HepG2 (cell line): Measurements from ENCODE around the gene CNBD2. TPM values are rescaled to one million over a fixed set of nuclear protein-coding genes. Genes with fewer than 3 reads are reported as not detected.
"Not testable (repeated sequence)": the region's sequence is repeated elsewhere in the genome, so short reads cannot be mapped to it uniquely, and the experiment has no call there.

Experiments
- ATAC-seq: fragments of 200-7000 bp; cut with Tn5 transposase; 3 replicates; pipeline ENCODE4 v1.9.1; 2020; ENCODE audit warnings: mild to moderate bottlenecking, moderate library complexity
- BruUV-seq: library from RNA; stranded (reverse); fragments of 400-500 nt; replicated peaks from 2 replicates; lab custom pipeline; 2021; lab: Mats Ljungman, UMichigan
- CTCF ChIA-PET: fragments of 300-600 bp; formaldehyde crosslinking; extraction: SDS; loops from one replicate; lab custom pipeline; 2021; ENCODE audit warnings: low total read pairs, inconsistent platforms, low intra/inter-chr PET ratio; lab: Yijun Ruan, JAX
- POLR2A ChIA-PET: fragments of 350-600 bp; sonication (Branson Sonifier 250); formaldehyde crosslinking; loops from one replicate; lab custom pipeline; 2020; ENCODE audit warnings: antibody characterized with exemption, inconsistent platforms; lab: Yijun Ruan, JAX
- DNase-seq: peaks from one replicate; pipeline ENCODE4 v3.0.0-alpha.2; 2015; ENCODE audit warnings: low spot score
- FAIRE-seq: peaks from 3 replicates; lab custom pipeline; 2011; peaks lifted over from hg19 to GRCh38; lab: Jason Lieb, UNC
- H2AFZ ChIP-seq: one replicate; pipeline ENCODE4 v1.6.1; 2011; ENCODE audit warnings: low read length, inconsistent platforms
- H3K27ac ChIP-seq: fragments of 300-600 bp; 3 replicates; pipeline ENCODE4 v1.8.0; 2011; ENCODE audit warnings: mixed run types, mild to moderate bottlenecking, mixed read lengths, low read length, inconsistent platforms; ENCODE audit not compliant: insufficient read depth; ENCODE audit errors: extremely low read length
- H3K27me3 ChIP-seq, 2 experiments: fragments of 200-600 bp in 1 of 2; 2 replicates in 1 of 2; 3 replicates in 1 of 2; pipeline versions ENCODE4 v1.6.0 to v1.8.0; 2011; ENCODE audit warnings: low read length in 2 of 2, mild to moderate bottlenecking in 2 of 2, moderate library complexity in 2 of 2, inconsistent platforms in 1 of 2; ENCODE audit not compliant: insufficient read depth in 2 of 2, control insufficient read depth in 1 of 2
- H3K36me3 ChIP-seq, 2 experiments: fragments of 200-600 bp in 1 of 2; replicated peaks in 1 of 2; 2 replicates in 1 of 2; 3 replicates in 1 of 2; pipeline versions ENCODE4 v1.5.1 to v1.8.0; 2011; ENCODE audit warnings: low read length in 2 of 2, inconsistent platforms in 1 of 2; ENCODE audit not compliant: insufficient read depth in 2 of 2, control insufficient read depth in 1 of 2
- H3K4me1 ChIP-seq: 2 replicates; pipeline ENCODE4 v1.5.1; 2012; ENCODE audit warnings: low read length, inconsistent platforms; ENCODE audit not compliant: insufficient read depth
- H3K4me2 ChIP-seq: 2 replicates; pipeline ENCODE4 v1.6.0; 2011; ENCODE audit warnings: low read depth, low read length, inconsistent platforms
- H3K4me3 ChIP-seq, 3 experiments: fragments of 200-600 bp in 1 of 3; sonication (generic), shearing (Covaris generic) in 1 of 3; replicated peaks in 1 of 3; 2 replicates each; pipeline ENCODE4 v1.5.1; 2011 to 2016; ENCODE audit warnings: low read length in 3 of 3, inconsistent platforms in 2 of 3, low read depth in 2 of 3, mild to moderate bottlenecking in 2 of 3, control low read depth in 1 of 3, mixed read lengths in 1 of 3; ENCODE audit not compliant: insufficient read depth in 1 of 3
- H3K79me2 ChIP-seq: one replicate; pipeline ENCODE4 v1.6.1; 2011; ENCODE audit warnings: low read length, inconsistent platforms; ENCODE audit not compliant: insufficient read depth
- H3K9ac ChIP-seq: 2 replicates; pipeline ENCODE4 v1.6.0; 2011; ENCODE audit warnings: mild to moderate bottlenecking, low read depth, low read length, inconsistent platforms; ENCODE audit not compliant: insufficient read depth
- H3K9me3 ChIP-seq: 2 replicates; pipeline ENCODE4 v1.5.1; 2012; ENCODE audit warnings: mild to moderate bottlenecking, low read length
- H4K20me1 ChIP-seq: 2 replicates; pipeline ENCODE4 v1.6.0; 2011; ENCODE audit warnings: inconsistent platforms, mild to moderate bottlenecking, low read length, moderate library complexity; ENCODE audit not compliant: insufficient read depth
- FOSL2 ChIP-seq: sonication (generic); formaldehyde crosslinking; IDR thresholded peaks from 2 replicates; pipeline ENCODE4 v1.4.0; 2020; ENCODE audit warnings: missing genetic modification reagents
- ZNF552 ChIP-seq: sonication (generic); formaldehyde crosslinking; IDR thresholded peaks from 2 replicates; pipeline ENCODE4 v1.9.0; 2022; ENCODE audit warnings: missing genetic modification reagents, mild to moderate bottlenecking, borderline replicate concordance
- ZNF570 ChIP-seq: sonication (generic); formaldehyde crosslinking; IDR thresholded peaks from 2 replicates; pipeline ENCODE4 v1.4.0; 2020; ENCODE audit warnings: mild to moderate bottlenecking, missing genetic modification reagents, borderline replicate concordance
- ZNF772 ChIP-seq: sonication (generic); formaldehyde crosslinking; IDR thresholded peaks from 2 replicates; pipeline ENCODE4 v1.5.0; 2020; ENCODE audit warnings: mild to moderate bottlenecking, missing genetic modification reagents
- ZNF776 ChIP-seq: sonication (generic); formaldehyde crosslinking; IDR thresholded peaks from 2 replicates; pipeline ENCODE4 v1.4.0; 2020; ENCODE audit warnings: mild to moderate bottlenecking, missing genetic modification reagents
- ZSCAN12 ChIP-seq: sonication (generic); formaldehyde crosslinking; IDR thresholded peaks from 2 replicates; pipeline ENCODE4 v1.9.0; 2021; ENCODE audit warnings: mild to moderate bottlenecking, missing genetic modification reagents
- WGBS: methylation state at CpG from one replicate; pipeline ENCODE4 v1.1.6; 2017; ENCODE audit warnings: low lambda C conversion rate; 5-methylcytosine and 5-hydroxymethylcytosine counted together
- in situ Hi-C: cut with HindIII; loops from 2 replicates; pipeline ENCODE4 v1.10.0; 2017; ENCODE audit warnings: low pct_unique_long_range_greater_than_20kb; ENCODE audit not compliant: extremely low pct_ligation_motif_present
- intact Hi-C: fragments of 100-400 bp; cut with micrococcal nuclease; formaldehyde crosslinking; loops from one replicate; pipeline ENCODE4 v1.10.0; 2022; ENCODE audit not compliant: unreplicated experiment
- polyA plus RNA-seq, 8 experiments: library from polyadenylated mRNA; depleted of rRNA in 3 of 8; stranded (reverse) in 7 of 8; unstranded in 1 of 8; fragments of >200 nt; fragmentation: Illumina TruSeq in 4 of 8; extraction: Trizol in 4 of 8; gene quantifications; 2 replicates each; pipeline versions ENCODE4 v1.2.1 to v1.2.3, GENCODE V29; 2011 to 2016; ENCODE audit warnings: low read depth in 4 of 8, missing spikeins in 1 of 8, mixed read lengths in 1 of 8; ENCODE audit not compliant: insufficient read depth in 1 of 8
- total RNA-seq, 5 experiments: library from RNA; depleted of rRNA; stranded (reverse); fragments of >200 nt; fragmentation: Illumina TruSeq; extraction: Trizol; gene quantifications; 2 replicates each; pipeline ENCODE4 v1.2.3, GENCODE V29; 2016; ENCODE audit warnings: low read depth in 1 of 5

The CNBD2 gene
- total and polyA plus RNA-seq, 2 of the 13 experiments (the other 11 are each of a cell fraction or from before 2014, with no cell fraction given): 12.4 to 22.8 TPM

DNA sequence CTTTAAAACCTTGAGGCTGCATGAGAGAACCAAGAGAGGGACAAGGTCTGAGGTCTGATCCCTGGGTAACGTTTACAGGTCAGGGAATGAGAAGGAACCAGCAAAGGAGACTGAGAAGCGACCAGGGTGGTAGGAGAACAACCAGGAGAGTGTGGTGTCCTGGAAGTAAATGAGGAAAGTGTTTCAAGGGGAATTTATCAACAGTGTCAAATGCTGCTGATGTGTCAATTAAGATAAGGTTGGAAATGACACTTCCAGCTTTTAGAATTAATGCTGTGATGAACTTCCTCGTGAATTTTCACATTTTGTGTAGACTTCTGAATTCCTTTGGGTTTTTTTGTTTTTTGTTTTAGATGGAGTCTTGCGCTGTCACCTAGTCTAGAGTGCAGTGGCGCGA, 83.7 kb downstream of the CNBD2 start:
- Histone ChIP-seq H2AFZ (peak overlapping the region; percentile 4), H3K4me2 (no peak overlapping the region)
- no peak for FAIRE-seq

DNA sequence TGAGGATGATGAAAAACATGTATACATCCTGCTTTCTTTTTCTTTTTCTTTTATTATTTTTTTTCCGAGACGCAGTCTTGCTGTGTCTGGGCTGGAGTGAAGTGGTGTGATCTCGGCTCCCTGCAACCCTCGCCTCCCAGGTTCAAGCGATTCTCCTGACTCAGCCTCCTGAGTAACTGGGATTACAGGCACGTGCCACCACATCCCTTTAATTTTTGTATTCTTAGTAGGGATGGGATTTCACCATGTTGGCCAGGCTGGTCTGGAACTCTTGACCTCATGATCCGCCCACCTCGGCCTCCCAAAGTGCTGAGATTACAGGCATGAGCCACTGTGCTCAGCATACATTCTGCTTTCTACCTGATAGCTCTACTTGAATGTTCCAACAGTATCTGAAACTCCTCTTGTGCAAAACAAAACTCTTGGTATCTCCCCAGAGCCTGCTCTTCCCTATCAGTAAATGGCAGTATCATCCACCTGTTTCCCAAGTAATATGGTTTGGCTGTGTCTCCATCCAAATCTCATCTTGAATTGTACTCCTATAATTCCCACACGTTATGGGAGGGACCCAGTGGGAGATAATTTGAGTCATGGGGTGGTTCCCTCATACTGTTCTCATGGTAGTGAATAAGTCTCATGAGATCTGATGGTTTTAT, 85.6 kb downstream of the CNBD2 start:
- H3K27me3 ChIP-seq, H3K4me3 ChIP-seq, POLR2A ChIA-PET, BruUV-seq, CTCF ChIA-PET, H3K27ac ChIP-seq, H3K36me3 ChIP-seq, DNase-seq, FAIRE-seq, in situ Hi-C loops, H2AFZ ChIP-seq, H3K4me2 ChIP-seq, H3K9me3 ChIP-seq, intact Hi-C loops, H3K9ac ChIP-seq, ATAC-seq, H4K20me1 ChIP-seq: not testable (repeated sequence)
- peaks cover 22% of the 10 kb centered on the region for H3K4me1 ChIP-seq
- peaks cover 15% of the 10 kb centered on the region for H3K79me2 ChIP-seq
- WGBS: 65% methylated on average over 9 of the region's 9 CpGs
- 0 out of 2 replicates have a peak, but pooled peaks have one; percentile 35 for TF ChIP-seq ZNF776 (CRISPR knock-in tag)

More for the DNA sequence above, 83.7 kb downstream of the CNBD2 start:
- intact Hi-C loops: no loop called here
- ATAC-seq: no peak
- Histone ChIP-seq H3K4me3 (no peak overlapping the region), H3K27me3 (no peaks in the 10 kb centered on the region), H4K20me1 (peaks cover 23% of the 10 kb centered on the region), H3K4me1 (peaks cover 37% of the 10 kb centered on the region), H3K36me3 (no peaks in the 10 kb centered on the region), H3K9ac (no peak overlapping the region), H3K79me2 (peaks cover 34% of the 10 kb centered on the region), H3K27ac (no peak overlapping the region), H3K9me3 (no peaks in the 10 kb centered on the region)
- in situ Hi-C loops: no loop called here
- CTCF ChIA-PET: no interaction called here
- 86% methylated on average over 6 of the region's 6 CpGs for WGBS
- no TSS peak for BruUV-seq
- POLR2A ChIA-PET: interaction anchor here (0.7 to 2.2 kb wide), 4 partner anchors 11 to 98 kb away, joined by 3 to 7 read pairs (median 4); partner anchors contain the start of gene SCAND1
- DNase-seq: no peak
- TF ChIP-seq ZSCAN12 (CRISPR knock-in tag): no peak
- TF ChIP-seq ZNF570 (CRISPR knock-in tag): no peak
- 0 out of 2 replicates have a peak, but pooled peaks have one; percentile 4 for TF ChIP-seq ZNF772 (CRISPR knock-in tag)
- TF ChIP-seq ZNF552 (CRISPR knock-in tag): no peak
- TF ChIP-seq FOSL2 (CRISPR knock-in tag): no peak
- TF ChIP-seq, all 625 proteins: peak for 1
